Neural cell (in vitro differentiated cells): ENCODE measurements around the gene PTRH2. TPM values are rescaled to one million over a fixed set of nuclear protein-coding genes. Genes with fewer than 3 reads are reported as not detected.

Source experiments
- H2AFZ ChIP-seq: fragments of 200-600, 300-800 bp; sonication (generic), shearing (Covaris generic); 2 replicates; pipeline ENCODE4 v1.6.0; 2014; ENCODE audit warnings: low read depth, mild to moderate bottlenecking, antibody characterized with exemption, low read length, moderate library complexity
- H3F3A ChIP-seq: fragments of 200-600 bp; shearing (Covaris generic); 2 replicates; pipeline ENCODE4 v1.6.1; 2016; ENCODE audit warnings: mild to moderate bottlenecking, moderate library complexity, mixed read lengths, antibody characterized with exemption, low read length; ENCODE audit not compliant: insufficient read depth, poor library complexity, severe bottlenecking
- H3K27ac ChIP-seq: fragments of 200-600, 300-800 bp; sonication (generic), shearing (Covaris generic); 2 replicates; pipeline ENCODE4 v1.5.1; 2014; ENCODE audit warnings: mild to moderate bottlenecking, low read length, moderate library complexity
- H3K27me3 ChIP-seq: fragments of 300-800, 200-600 bp; sonication (generic), shearing (Covaris generic); 2 replicates; pipeline ENCODE4 v1.6.0; 2014; ENCODE audit warnings: mild to moderate bottlenecking, low read depth, low read length, moderate library complexity; ENCODE audit not compliant: insufficient read depth
- H3K36me3 ChIP-seq: fragments of 300-800, 200-600 bp; sonication (generic), shearing (Covaris generic); 2 replicates; pipeline ENCODE4 v1.5.1; 2014; ENCODE audit warnings: mild to moderate bottlenecking, antibody characterized with exemption, low read length, moderate library complexity; ENCODE audit not compliant: insufficient read depth
- H3K4me2 ChIP-seq: fragments of 300-800, 200-600 bp; sonication (generic), shearing (Covaris generic); 2 replicates; pipeline ENCODE4 v1.6.0; 2014; ENCODE audit warnings: mild to moderate bottlenecking, low read length
- H3K4me3 ChIP-seq: fragments of 300-800, 200-600 bp; sonication (generic), shearing (Covaris generic); 2 replicates; pipeline ENCODE4 v1.5.1; 2014; ENCODE audit warnings: mild to moderate bottlenecking, low read length, moderate library complexity
- H3K79me2 ChIP-seq: fragments of 200-600 bp; shearing (Covaris generic); replicated peaks from 2 replicates; pipeline ENCODE4 v1.6.0; 2014; ENCODE audit warnings: mild to moderate bottlenecking, low read length, moderate library complexity; ENCODE audit not compliant: insufficient read depth
- H3K9ac ChIP-seq: fragments of 300-800, 200-600 bp; sonication (generic), shearing (Covaris generic); 2 replicates; pipeline ENCODE4 v1.6.1; 2016; ENCODE audit warnings: mild to moderate bottlenecking, low read length, mixed read lengths
- H3K9me2 ChIP-seq: fragments of 200-600 bp; shearing (Covaris generic); 2 replicates; pipeline ENCODE4 v1.6.1; 2016; ENCODE audit warnings: mild to moderate bottlenecking, low read length, mixed read lengths; ENCODE audit not compliant: insufficient read depth
- H3K9me3 ChIP-seq: fragments of 200-600, 300-800 bp; sonication (generic), shearing (Covaris generic); 2 replicates; pipeline ENCODE4 v1.6.1; 2016; ENCODE audit warnings: mild to moderate bottlenecking, mixed run types, low read length, moderate library complexity, mixed read lengths
- H4K20me1 ChIP-seq: fragments of 200-600 bp; shearing (Covaris generic); 2 replicates; pipeline ENCODE4 v1.6.1; 2016; ENCODE audit warnings: mild to moderate bottlenecking, mixed run types; ENCODE audit not compliant: insufficient read depth
- CTCF ChIP-seq: fragments of 450-650 bp; IDR thresholded peaks from 2 replicates; pipeline ENCODE4 v1.5.1; 2014; ENCODE audit warnings: antibody characterized with exemption, mild to moderate bottlenecking, moderate library complexity; ENCODE audit not compliant: poor library complexity, severe bottlenecking
- EP300 ChIP-seq: fragments of 450-650 bp; conservative IDR thresholded peaks from 2 replicates; pipeline ENCODE4 v1.6.1; 2014; ENCODE audit warnings: antibody characterized with exemption, mild to moderate bottlenecking, moderate library complexity; ENCODE audit not compliant: poor library complexity, severe bottlenecking
- EZH2 ChIP-seq: fragments of 200-600, 300-800 bp; shearing (Covaris generic), sonication (generic); IDR thresholded peaks from 2 replicates; pipeline ENCODE4 v1.6.1; 2014; ENCODE audit warnings: antibody characterized with exemption, low read length, borderline replicate concordance, mild to moderate bottlenecking; ENCODE audit not compliant: insufficient read depth, poor library complexity, severe bottlenecking
- MXI1 ChIP-seq: fragments of 450-650 bp; conservative IDR thresholded peaks from 2 replicates; pipeline ENCODE4 v1.6.1; 2014; ENCODE audit warnings: antibody characterized with exemption, mild to moderate bottlenecking; ENCODE audit not compliant: poor library complexity, severe bottlenecking
- POLR2AphosphoS5 ChIP-seq: IDR thresholded peaks from 2 replicates; pipeline ENCODE4 v1.6.1; 2012
- RAD21 ChIP-seq: fragments of 450-650 bp; conservative IDR thresholded peaks from 2 replicates; pipeline ENCODE4 v1.6.1; 2014; ENCODE audit warnings: antibody characterized with exemption, mild to moderate bottlenecking, moderate library complexity
- REST ChIP-seq: IDR thresholded peaks from 2 replicates; pipeline ENCODE4 v1.6.1; 2012; ENCODE audit warnings: borderline replicate concordance
- SMC3 ChIP-seq: fragments of 450-650 bp; conservative IDR thresholded peaks from 2 replicates; pipeline ENCODE4 v1.6.1; 2014; ENCODE audit warnings: antibody characterized with exemption, mild to moderate bottlenecking, moderate library complexity; ENCODE audit not compliant: poor library complexity
- TAF1 ChIP-seq: IDR thresholded peaks from 2 replicates; pipeline ENCODE4 v1.6.1; 2012; ENCODE audit warnings: low read depth
- polyA plus RNA-seq: library from polyadenylated mRNA; depleted of rRNA; stranded (reverse); fragments of >200 nt; gene quantifications from 2 replicates; pipeline ENCODE4 v1.2.3, GENCODE V29; 2014

Gene PTRH2
- polyA plus RNA-seq, 1 donor from 2014 or later: 11.7 TPM

DNA sequence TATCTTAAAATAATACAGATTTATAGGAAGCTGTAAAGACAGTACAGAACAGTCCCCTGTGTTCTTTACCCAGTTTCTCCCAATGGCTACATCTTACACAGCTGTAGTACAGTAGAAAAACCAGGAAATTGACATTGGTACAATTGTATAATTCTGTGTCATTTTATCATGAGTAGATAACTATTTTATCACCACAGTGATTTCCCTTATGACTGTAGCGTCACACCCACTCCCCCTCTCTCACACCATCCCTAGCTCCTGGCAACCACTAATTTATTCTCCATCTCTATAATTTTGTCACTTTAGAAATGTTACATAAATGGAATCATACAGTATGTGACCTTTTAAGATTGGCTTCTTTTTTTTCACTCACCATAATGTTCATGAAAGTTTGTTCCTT is 56.6 kb downstream of the PTRH2 start:
- no peak overlapping the region for H2AFZ ChIP-seq
- peaks cover 25% of the 10 kb centered on the region for H3K36me3 ChIP-seq
- no peaks in the 10 kb centered on the region for H3K27me3 ChIP-seq
- H3K4me2 ChIP-seq: no peak overlapping the region
- H3F3A ChIP-seq: no peaks in the 10 kb centered on the region
- no peak overlapping the region for H3K4me3 ChIP-seq
- H3K9ac ChIP-seq: no peak overlapping the region
- H3K9me3 ChIP-seq: no peaks in the 10 kb centered on the region
- H3K9me2 ChIP-seq: no peaks in the 10 kb centered on the region
- H4K20me1 ChIP-seq: no peaks in the 10 kb centered on the region
- TF ChIP-seq CTCF: no peak
- TF ChIP-seq TAF1: no peak
- TF ChIP-seq SMC3: no peak
- no peak for TF ChIP-seq EP300
- TF ChIP-seq MXI1: no peak
- no peak for TF ChIP-seq POLR2AphosphoS5
- no peak for TF ChIP-seq RAD21
- no peak for TF ChIP-seq EZH2
- no peak for TF ChIP-seq REST
- peaks cover 4% of the 10 kb centered on the region for H3K79me2 ChIP-seq
- H3K27ac ChIP-seq: no peak overlapping the region

DNA sequence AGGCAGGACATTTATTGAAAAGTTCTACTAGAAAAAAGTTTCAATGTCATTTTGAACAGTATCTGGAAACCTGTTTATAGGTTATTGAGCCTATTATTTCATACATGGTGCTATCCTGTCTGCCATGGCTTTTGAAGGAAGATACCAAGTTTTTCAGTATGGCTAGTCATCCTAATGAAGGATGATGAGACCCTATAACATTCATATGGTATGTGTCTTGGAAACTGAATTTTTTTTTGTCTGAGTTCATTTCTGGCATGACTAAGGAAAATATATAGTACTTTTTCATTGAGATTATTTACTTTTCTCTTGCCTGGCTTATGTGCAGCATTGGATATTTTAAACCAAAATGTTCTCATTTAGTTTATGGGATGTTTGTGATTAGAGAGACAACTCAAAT is 57.3 kb downstream of the PTRH2 start:
- TF ChIP-seq EP300: no peak
- H3F3A ChIP-seq: no peaks in the 10 kb centered on the region
- H2AFZ ChIP-seq: no peak overlapping the region
- no peak overlapping the region for H3K9ac ChIP-seq
- no peaks in the 10 kb centered on the region for H4K20me1 ChIP-seq
- H3K27ac ChIP-seq: no peak overlapping the region
- peaks cover 25% of the 10 kb centered on the region for H3K36me3 ChIP-seq
- H3K27me3 ChIP-seq: no peaks in the 10 kb centered on the region
- H3K4me2 ChIP-seq: no peak overlapping the region
- H3K4me3 ChIP-seq: no peak overlapping the region
- H3K9me2 ChIP-seq: no peaks in the 10 kb centered on the region
- H3K9me3 ChIP-seq: no peaks in the 10 kb centered on the region
- H3K79me2 ChIP-seq: peaks cover 4% of the 10 kb centered on the region

Other genes starting within 250 kb of the PTRH2 start
- gene DHX40, start 141.8 kb downstream of the PTRH2 start, polyA plus RNA-seq: 113 and 130 TPM in 2 replicates
- 189 and 218 TPM in 2 replicates for gene CLTC, start 87.5 kb downstream of the PTRH2 start, polyA plus RNA-seq
- gene VMP1, start 224 bp upstream of the PTRH2 start, polyA plus RNA-seq: 64.4 and 75.9 TPM in 2 replicates
- gene TUBD1, start 185.5 kb upstream of the PTRH2 start, polyA plus RNA-seq: 11.6 and 12.3 TPM in 2 replicates
- 23.4 and 25.3 TPM in 2 replicates for gene RPS6KB1, start 185.7 kb upstream of the PTRH2 start, polyA plus RNA-seq